ENCODE results near the gene RGPD6.
"Not testable (repeated sequence)": the region's sequence is repeated elsewhere in the genome, so short reads cannot be mapped to it uniquely, and the experiment has no call there.

The RGPD6 gene

DNA sequence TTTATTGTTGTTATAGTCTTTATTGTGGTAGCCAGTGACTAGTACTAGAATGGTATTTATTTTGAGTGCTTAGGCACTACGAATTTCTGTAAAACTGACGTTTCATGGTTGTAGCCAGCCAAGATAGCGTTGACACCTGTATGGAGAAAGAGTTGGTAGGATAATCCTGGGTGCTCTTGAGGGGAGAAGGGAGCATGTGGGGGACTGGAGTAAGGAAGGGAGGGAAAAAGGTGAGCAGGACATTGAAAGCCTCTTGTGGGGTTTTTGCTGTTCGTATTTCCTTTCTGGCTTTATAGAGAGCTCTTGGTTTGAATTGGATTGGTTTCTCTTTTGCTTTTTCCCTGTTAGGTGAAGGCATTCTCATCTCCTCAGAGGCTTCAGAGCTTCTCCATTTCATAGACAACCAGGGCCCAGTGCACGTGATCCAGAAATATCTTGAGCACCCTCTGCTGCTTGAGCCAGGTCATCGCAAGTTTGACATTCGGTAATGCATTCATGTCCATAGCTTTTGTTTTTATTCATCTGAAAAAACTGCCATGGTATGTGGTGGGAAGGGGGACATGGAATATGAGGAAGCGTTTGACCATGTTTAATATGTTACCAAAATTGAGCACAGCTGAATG, 77.2 kb downstream of the RGPD6 start:
- not testable (repeated sequence) for H3K4me1 ChIP-seq; H3K36me3 ChIP-seq; H3K4me3 ChIP-seq (ENCODE audit: low read depth, low read length); H3K9me3 ChIP-seq; H3K27me3 ChIP-seq; DNase-seq

DNA sequence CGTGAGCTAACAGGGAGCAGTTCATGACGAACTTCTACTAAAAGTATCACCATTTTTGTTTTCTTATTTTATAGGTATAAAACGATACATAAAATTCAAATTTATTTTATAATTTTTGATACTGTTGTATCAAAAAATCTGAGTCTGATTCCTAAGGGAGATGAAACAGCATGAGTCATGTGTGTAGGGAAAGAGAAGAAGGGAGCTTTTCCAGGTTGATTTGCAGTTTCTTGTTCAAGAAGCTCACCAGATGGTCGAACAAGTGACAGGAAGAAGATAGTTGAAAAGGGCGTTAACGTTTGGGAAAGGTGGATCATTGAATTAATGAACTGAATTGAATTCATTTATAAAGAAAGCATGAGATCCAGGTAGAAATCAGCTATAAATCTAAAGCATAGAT, 81.0 kb downstream of the RGPD6 start:
- H3K4me1 ChIP-seq, DNase-seq: not testable (repeated sequence)

GRCh38 chr2:110494488-110494887, 82.5 kb downstream of the RGPD6 start:
- not testable (repeated sequence) for H3K9me3 ChIP-seq; H3K4me3 ChIP-seq (ENCODE audit: low read depth, low read length); DNase-seq

More for the DNA sequence above, 81.0 kb downstream of the RGPD6 start:
- not testable (repeated sequence) for H3K9me3 ChIP-seq; H3K36me3 ChIP-seq; H3K27me3 ChIP-seq; H3K4me3 ChIP-seq (ENCODE audit: low read depth, low read length)

GRCh38 chr2:110488991-110489390, 88.0 kb downstream of the RGPD6 start:
- not testable (repeated sequence) for H3K4me1 ChIP-seq; H3K27me3 ChIP-seq; DNase-seq; H3K36me3 ChIP-seq; H3K4me3 ChIP-seq (ENCODE audit: low read depth, low read length); H3K9me3 ChIP-seq

More at GRCh38 chr2:110494488-110494887, 82.5 kb downstream of the RGPD6 start:
- H3K4me1 ChIP-seq, H3K36me3 ChIP-seq, H3K27me3 ChIP-seq: not testable (repeated sequence)

- DNase-seq; H3K4me3 ChIP-seq (ENCODE audit: low read depth, low read length); H3K4me1 ChIP-seq; H3K27me3 ChIP-seq; H3K9me3 ChIP-seq; H3K36me3 ChIP-seq: not testable (repeated sequence)
Observed at GRCh38 chr2:110482697-110483096, 94.3 kb downstream of the RGPD6 start.

- not testable (repeated sequence) for H3K9me3 ChIP-seq; H3K36me3 ChIP-seq; DNase-seq; H3K4me1 ChIP-seq; H3K4me3 ChIP-seq (ENCODE audit: low read depth, low read length); H3K27me3 ChIP-seq
Observed at GRCh38 chr2:110481200-110481599, 95.8 kb downstream of the RGPD6 start.

- DNase-seq, H3K27me3 ChIP-seq, H3K9me3 ChIP-seq: not testable (repeated sequence)
Observed at GRCh38 chr2:110480084-110480483, 96.9 kb downstream of the RGPD6 start.

GRCh38 chr2:110477370-110477769, 99.7 kb downstream of the RGPD6 start:
- not testable (repeated sequence) for DNase-seq; H3K9me3 ChIP-seq; H3K4me3 ChIP-seq (ENCODE audit: low read depth, low read length); H3K27me3 ChIP-seq; H3K4me1 ChIP-seq; H3K36me3 ChIP-seq

More at GRCh38 chr2:110480084-110480483, 96.9 kb downstream of the RGPD6 start:
- not testable (repeated sequence) for H3K4me1 ChIP-seq; H3K36me3 ChIP-seq; H3K4me3 ChIP-seq (ENCODE audit: low read depth, low read length)

DNA sequence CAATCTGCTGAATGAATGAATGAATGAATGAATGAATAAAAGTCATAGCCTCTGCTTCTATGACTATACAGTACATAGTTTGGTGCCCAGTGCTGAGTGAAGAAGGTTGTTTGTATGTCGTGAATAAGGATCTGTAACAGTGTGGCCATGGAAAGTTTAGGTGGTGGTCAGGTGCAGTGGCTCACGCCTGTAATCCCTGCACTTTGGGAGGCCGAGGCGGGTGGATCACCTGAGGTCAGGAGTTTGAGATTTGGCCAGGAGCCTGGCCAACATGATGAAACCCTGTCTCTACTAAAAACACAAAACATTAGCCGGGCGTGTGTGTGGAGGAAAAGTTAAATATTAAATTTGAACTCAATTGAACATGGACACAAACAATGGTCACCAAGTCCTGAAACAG, 100.1 kb downstream of the RGPD6 start:
- not testable (repeated sequence) for H3K9me3 ChIP-seq; H3K36me3 ChIP-seq; H3K27me3 ChIP-seq; DNase-seq; H3K4me3 ChIP-seq (ENCODE audit: low read depth, low read length); H3K4me1 ChIP-seq

GRCh38 chr2:110475627-110476359, 101.2 kb downstream of the RGPD6 start:
- H3K36me3 ChIP-seq, H3K4me1 ChIP-seq, DNase-seq: not testable (repeated sequence)

GRCh38 chr2:110474898-110475297, 102.1 kb downstream of the RGPD6 start:
- not testable (repeated sequence) for H3K4me1 ChIP-seq; H3K9me3 ChIP-seq; DNase-seq; H3K4me3 ChIP-seq (ENCODE audit: low read depth, low read length); H3K27me3 ChIP-seq; H3K36me3 ChIP-seq

More at GRCh38 chr2:110475627-110476359, 101.2 kb downstream of the RGPD6 start:
- H3K9me3 ChIP-seq; H3K4me3 ChIP-seq (ENCODE audit: low read depth, low read length); H3K27me3 ChIP-seq: not testable (repeated sequence)

DNA sequence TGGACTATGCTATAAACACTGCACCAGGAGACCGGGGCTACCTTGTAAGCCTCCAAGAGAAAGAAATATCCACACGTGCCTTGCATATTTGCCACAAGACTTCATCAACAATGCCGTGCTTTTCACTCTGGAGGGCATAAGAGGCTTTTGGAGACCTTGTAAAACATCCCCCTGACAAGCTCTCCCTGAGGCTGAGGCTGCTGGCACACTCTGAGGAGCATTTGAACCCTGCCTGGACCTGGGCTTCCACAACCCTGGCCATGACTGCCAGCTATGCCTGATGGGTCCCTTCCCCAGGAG, 104.0 kb downstream of the RGPD6 start:
- not testable (repeated sequence) for H3K4me1 ChIP-seq; H3K36me3 ChIP-seq; H3K27me3 ChIP-seq; H3K9me3 ChIP-seq; H3K4me3 ChIP-seq (ENCODE audit: low read depth, low read length); DNase-seq

- not testable (repeated sequence) for H3K9me3 ChIP-seq; DNase-seq; H3K27me3 ChIP-seq; H3K36me3 ChIP-seq; H3K4me3 ChIP-seq (ENCODE audit: low read depth, low read length); H3K4me1 ChIP-seq
Observed at GRCh38 chr2:110472171-110473058, 104.6 kb downstream of the RGPD6 start, which contains the start of gene LIMS4. TSS of gene LIMS4 (minus strand) at chr2:110472816. CDS start at chr2:110472778, 38 bp downstream.

DNA sequence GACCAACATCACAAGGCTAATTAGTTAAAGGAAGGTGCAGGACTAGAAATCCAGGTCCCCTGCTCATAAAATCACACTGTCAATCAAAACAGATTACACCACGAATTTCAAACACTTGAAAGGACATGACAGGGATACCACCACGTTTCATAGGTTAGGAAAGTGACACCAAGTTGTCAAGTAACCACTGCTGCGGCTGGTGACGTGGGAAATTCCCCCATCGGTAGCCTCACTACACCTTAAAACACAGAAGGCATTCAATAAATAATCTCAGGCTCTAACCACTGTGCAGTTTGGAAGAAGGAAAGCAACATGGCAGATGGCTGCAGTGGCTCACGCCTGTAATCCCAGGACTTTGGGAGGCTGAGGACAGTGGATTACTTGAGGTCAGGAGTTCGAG, 108.1 kb downstream of the RGPD6 start:
- H3K36me3 ChIP-seq; H3K27me3 ChIP-seq; H3K4me1 ChIP-seq; H3K9me3 ChIP-seq; DNase-seq; H3K4me3 ChIP-seq (ENCODE audit: low read depth, low read length): not testable (repeated sequence)

- H3K4me3 ChIP-seq (ENCODE audit: low read depth, low read length); H3K27me3 ChIP-seq; DNase-seq; H3K4me1 ChIP-seq; H3K36me3 ChIP-seq; H3K9me3 ChIP-seq: not testable (repeated sequence)
Observed at GRCh38 chr2:110465312-110465711, 111.7 kb downstream of the RGPD6 start.

Data from BE2C (cell line).